HepG2 (cell line): ENCODE data around the gene ELAVL4.

Experiments
- SSRP1 ChIP-seq: IDR thresholded peaks from 2 replicates; pipeline ENCODE4 v1.6.1; 2016; ENCODE audit warnings: control low read depth
- YY1 ChIP-seq: IDR thresholded peaks from 2 replicates; pipeline ENCODE4 v1.6.1; 2011; ENCODE audit warnings: low read length, low read depth, moderate library complexity, mild to moderate bottlenecking; ENCODE audit not compliant: insufficient read depth, insufficient replicate concordance

- TF ChIP-seq SSRP1 (no peak), YY1 (no peak)
These were observed 396 bp downstream of the ELAVL4 start for GRCh38 chr1:50109116-50109515.
